GM19025 (cell line): ENCODE data around the gene MKRN2.

ENCODE experiments used
- ATAC-seq: cut with Tn5 transposase; IDR thresholded peaks from one replicate; pipeline ENCODE4 v1.9.1; 2021; ENCODE audit warnings: mild to moderate bottlenecking, low read depth, moderate library complexity; ENCODE audit not compliant: unreplicated experiment

MKRN2 gene

DNA sequence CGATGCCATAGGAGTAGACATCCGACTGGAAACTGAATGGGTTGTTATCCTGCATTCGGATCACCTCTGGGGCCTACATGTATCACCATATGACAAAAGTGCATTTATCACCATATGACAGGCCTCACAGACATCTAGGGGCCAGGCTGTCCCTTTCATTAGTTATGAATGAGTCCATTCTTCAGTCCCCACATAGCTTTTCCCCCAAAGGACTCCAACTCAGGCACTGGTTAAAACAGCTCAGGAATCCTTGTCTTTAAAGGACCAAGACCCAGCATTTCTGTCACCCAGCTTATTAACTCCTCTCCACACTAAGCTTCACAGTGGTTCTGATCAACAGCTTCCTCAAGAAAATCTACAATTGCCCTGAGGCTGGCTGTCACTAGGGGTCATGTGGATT is 28.3 kb downstream of the MKRN2 start:
- ATAC-seq: no peak

DNA sequence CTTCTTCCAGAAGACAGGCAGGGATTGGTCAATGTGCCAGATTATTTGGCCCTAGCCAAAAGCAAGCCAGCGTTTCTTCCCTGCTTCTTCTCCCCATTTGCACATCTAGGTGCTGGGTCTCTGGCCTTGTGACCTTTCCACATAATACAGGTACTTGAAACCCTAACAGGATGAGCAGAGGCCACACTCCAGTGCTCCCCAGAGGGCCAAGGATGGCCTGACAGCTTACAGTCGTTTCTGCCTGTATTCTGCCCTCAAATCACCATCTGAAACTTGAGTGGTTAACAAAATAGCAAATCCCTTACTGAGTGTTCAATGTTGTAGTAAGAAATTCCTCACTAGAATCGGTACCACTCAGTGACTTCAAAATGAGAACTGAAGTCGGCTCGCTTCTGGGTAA is 29.1 kb downstream of the MKRN2 start:
- peak; percentile 69 for ATAC-seq

DNA sequence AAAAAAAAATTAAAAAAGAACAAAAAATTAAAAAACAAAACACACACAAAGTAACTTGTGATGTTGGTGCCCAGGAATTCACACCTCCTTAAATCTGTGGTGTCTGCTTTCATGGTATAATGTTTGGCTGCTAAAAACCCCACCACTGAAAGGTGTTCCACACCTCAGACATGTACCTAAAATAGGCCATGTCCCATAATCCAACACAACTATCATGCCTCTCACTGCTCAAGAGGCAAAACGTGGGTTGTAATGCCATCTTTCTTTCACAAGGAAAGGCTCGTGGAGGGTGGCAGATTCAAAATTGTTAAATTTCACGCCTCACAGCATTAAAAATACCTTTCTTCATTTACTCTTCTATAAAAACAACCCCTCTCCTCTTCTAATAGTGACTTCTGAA is 29.5 kb downstream of the MKRN2 start:
- ATAC-seq: no peak

DNA sequence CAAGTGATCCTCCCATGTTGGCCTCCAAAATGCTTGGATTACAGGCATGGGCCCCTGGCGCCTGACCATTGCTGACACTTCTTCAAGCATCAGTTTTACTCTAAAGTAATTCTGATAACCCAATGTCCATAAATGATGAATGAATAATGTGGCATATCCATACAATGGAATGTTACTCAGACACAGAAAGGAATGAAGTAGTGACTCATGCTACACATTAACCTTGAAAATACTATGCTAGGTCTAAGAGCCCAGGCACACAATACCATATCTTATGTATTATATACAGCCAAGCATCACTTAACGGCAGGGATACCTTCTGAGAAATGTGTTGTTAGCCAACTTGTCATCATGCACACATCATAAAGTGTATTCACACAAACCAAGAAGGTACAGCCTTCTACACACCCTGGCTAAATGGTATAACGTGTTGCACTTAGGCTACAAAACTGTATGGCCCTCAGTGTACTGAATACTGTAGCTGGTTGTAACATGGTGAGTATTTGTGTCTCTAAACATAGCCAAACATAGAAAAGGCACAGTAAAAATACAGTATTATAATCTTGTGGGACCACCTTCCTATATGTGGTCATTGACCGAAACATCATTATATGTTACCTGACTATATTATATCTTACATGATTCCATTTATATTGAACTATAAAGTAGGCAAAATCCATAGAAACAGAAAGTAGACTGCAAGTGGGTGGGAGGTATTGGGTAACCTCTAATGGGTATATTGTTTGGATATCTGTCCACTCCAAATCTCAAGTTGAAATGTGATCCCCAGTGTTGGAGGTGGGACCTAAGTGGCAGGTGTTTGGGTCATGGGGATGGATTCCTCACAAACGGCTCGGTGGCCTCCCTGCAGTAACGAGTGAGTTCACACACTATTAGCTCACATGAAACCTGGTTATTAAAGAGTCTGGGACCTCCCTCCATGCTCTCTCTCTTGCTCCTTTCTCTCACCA is 31.4 kb downstream of the MKRN2 start:
- no peak for ATAC-seq

DNA sequence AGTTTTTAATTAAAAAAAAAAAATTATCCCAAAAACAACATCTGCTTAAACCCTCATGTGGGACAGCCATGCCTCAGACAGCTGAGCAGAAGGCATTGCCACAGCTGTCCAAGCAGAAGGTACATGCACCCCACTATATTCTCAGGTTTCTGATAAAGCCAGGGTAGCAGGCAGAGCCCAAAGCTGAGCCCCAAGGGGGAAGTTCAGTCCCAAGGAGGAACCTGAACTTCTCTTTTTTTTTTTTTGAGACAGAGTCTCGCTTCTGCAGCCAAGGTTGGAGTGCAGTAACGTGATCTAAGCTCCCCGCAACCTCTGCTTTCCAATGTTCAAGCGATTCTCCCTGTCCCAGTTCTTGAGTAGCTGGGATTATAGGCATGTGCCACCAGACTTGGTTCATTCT is 33.2 kb downstream of the MKRN2 start:
- ATAC-seq: no peak

DNA sequence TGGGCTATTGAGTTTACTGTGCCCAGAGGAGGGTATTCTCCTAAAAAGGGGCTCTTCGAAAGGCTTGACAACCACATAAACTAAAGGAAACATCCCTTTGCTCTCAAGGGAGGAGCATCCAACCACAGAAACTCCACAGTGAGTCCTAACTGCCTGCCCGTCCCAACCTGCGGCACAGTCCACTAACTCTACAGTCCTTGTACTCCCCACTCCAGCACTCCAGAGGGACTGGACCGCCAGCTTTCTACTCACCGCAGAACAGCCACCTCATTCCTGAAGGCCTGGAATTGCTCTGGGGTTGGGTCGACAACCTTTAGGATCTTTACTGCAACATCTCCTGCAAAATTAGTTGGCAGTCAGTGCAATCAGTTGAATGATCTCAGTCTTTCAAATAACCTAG is 34.6 kb downstream of the MKRN2 start:
- no peak for ATAC-seq

DNA sequence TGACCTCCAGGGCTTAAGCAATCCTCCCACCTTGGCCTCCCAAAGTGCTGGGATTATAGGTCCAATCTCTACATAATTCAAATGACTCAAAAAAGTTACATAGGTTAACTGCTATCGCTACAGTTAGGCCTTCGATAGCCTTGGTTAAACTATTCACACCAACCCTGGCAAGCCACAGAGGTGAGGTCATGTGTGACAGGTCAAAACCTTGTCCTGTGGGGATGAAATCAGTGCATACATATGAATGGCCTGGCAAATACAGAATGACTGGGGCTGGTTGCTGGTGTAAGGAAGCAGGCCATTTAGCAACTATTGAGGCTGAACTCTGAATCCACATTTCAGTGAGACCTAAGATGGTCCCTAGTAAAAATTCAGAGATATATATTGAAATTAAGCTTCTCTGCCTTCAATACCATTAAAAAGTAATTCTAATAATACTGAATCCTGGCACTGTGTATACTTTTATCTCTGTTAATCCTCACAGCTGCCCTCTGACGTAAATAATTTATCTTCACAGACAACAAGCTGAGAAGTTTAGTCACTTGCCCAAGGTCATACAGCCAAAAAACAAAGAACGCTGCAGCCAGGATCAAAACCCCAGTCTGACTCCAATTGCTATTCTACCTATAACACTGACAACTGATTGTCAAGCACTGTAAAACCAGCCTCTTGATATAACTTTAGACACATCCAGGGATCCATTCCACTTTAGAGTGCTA is 35.3 kb downstream of the MKRN2 start:
- no peak for ATAC-seq

DNA sequence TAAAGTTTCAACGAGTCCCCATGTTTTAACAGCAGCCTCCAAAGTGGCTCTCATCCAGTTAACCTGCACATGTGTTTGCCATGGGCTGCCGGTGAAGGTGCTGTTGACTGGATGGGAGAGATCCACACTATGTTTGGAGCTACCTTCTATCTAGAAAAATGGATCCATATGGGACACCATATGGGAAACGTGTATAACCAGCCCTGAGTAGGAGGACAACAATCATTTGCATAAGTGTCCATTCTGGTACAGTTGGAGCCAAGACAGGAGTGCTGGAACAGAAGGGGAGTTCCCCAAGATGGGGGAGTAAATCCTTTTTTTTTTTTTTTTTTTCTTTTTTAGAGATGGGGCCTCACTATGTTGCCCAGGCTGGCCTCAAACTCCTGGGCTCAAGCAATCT is 36.6 kb downstream of the MKRN2 start:
- no peak for ATAC-seq

DNA sequence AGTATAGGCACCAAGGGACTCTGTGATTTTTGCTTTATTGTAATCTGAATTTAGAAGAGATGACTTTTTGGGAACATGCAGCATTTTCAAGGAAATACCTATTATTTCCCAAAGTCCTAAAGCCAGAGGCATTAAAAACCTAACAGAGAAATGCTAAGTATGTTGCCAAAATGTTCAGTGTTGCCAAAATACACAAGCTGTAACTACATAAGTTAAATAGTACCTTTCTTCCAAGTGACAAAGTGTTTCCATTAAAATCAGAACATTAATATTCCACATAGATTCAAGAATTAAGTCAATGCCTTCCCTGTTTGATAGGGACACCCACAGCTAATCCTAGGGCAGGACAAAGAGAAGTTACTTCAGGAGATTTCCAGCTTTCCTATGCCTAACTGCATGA is 42.0 kb downstream of the MKRN2 start:
- no peak for ATAC-seq

DNA sequence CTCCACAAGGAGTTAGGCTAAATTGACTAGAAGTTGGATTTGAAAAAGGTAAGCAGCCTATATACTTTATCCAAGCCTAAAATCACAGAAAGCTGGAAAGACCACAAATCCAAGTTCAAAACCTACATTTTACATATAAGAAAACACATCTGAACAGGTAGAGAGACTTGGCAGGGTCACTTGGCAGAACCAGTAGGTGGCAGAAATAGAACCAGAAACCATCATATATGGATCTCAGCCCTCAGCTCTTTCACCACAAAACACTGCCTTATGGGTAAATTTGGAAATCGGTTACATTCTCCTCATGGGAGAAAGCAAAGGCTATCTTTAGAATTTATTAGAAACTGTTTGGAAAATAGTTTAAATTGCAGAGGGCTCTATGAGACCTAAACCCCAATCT is 44.2 kb downstream of the MKRN2 start:
- no peak for ATAC-seq

DNA sequence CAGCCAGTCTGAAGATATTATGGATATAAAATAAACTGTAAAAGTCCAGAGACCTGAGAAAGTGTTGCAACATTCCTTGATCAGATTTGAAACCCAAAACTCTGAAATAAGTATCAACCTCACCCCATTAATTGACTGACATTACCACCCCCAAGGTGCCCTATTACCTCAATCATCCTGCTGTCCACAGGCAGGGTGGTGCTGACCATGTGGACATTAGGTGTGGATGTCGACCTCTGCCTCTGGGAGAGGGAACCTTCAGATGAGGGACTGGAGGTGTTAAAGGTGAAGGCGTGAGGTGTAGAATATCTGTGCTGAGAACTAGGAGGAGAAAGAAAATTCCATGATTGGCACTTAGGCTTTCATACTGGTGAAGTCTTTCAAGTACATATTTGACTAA is 47.1 kb downstream of the MKRN2 start:
- no peak for ATAC-seq

DNA sequence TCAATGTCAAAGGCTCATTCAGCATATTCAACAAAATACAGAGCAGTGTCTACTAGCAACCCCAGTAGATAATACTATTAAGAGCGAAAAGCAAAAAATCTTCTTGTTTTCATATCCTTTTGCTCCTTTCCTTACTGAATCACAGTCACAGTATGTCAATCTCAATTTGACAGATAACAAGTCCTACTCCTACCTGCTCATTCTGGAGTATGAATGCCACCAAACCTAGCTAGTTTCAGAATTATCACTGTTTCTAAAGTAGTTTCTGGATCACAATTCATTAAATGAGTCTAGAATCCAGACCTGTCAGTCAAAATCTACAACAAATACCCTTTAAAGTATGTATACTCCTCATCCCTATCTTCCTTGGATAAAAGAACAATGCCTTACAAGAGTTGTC is 51.5 kb downstream of the MKRN2 start:
- ATAC-seq: no peak

DNA sequence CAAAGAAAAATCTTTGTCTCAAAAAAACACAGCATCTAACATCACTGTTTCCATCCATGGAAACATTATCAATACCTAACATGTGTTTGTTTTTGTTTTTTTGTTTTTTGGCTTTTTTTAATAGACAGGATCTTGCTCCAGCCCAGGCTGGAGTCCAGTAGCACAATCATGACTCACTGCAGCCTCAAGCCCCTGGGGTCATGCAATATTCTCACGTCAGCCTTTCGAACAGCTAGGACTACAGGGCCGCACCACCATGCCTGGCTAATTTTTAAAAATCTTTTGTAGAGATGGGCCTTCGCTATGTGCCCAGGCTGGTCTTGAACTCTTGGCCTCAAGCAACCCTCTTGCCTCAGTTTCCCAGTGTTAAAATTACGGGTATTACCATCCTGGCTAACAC is 54.2 kb downstream of the MKRN2 start:
- ATAC-seq: no peak

DNA sequence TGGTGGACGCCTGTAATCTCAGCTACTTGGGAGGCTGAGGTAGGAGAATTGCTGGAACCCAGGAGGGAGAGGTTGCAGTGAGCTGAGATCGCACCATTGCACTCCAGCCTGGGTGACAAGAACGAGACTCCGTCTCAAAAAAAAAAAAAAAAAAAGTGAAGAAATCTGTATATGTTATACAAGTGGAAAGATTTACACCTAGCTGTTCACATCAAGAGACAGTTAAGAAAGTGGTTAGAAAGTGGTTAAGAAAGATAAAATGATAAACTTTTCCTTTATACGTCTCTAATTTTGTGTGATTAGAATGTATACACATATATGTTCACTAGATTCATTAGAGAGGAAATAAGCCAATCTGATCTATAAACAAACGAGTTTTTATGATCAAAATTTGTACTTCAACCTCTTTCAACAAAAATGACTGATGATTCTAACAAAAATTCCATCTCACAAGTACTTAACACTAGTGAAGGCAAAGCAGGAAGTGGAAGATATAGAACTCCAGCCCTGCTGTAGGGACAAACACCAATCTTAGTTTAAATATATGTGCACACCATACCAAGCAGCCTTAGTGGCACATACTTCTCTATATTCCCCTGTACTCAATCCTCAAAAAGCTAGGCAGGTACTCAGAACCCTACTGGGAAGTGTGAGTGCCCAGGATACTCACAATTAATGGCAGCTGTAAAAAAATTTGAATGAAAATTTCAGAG is 55.8 kb downstream of the MKRN2 start:
- ATAC-seq: no peak

DNA sequence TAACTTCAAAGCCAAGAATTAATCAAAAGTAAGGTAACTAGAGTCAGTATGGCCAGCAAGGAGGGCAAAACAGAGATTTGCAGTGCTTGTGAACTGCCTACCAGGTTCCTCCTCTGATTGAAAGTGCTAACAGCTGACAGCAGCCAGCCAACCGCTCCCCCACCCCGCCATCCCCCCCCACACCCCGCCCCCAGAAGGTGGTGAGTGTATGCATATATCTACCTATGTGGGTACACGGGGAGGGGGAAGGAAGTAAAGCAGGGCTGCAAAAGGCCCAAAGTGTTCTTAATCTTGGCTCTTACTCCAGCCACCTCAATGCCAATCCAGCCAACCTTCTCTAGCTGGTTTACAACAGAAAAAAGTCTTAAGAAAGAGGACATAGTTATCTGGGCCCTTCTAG is 56.4 kb downstream of the MKRN2 start:
- ATAC-seq: no peak

DNA sequence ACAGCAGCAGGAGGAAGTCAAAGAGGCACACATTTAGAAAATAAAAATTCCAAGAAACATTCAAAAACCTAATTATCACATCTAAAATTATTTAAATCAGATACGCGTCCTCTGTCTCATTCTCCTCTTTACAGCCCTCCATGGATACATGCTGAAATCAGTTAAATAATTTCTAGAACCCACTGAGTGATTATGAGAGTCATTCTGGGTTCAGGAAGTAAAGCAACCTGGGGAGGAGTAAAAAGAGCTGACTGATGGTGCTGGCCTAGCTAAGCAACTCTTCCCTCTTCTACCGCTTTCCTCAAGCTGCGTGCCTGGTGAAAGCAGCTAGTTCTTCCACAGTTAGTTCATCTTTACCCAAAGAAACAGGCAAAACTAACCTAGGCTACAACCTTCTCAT is 58.4 kb downstream of the MKRN2 start:
- ATAC-seq: no peak

DNA sequence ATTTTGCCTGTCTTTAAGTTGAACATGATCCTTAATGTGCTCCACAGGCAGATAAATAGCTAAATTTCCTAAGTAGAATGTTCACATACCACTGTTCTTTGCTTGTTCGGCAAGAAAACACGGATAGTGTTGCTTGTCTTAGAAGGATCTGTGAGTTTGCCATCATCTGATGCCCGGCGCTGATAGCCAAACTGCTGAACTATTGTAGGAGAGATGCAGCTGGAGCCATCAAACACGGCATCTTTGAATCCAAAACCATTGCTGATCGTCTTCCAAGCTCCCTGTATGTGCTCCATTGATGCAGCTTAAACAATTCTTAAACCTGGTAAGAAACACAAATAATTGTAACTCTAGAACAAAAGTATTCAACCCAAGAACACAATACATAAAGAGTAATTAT is 61.5 kb downstream of the MKRN2 start:
- ATAC-seq: no peak

DNA sequence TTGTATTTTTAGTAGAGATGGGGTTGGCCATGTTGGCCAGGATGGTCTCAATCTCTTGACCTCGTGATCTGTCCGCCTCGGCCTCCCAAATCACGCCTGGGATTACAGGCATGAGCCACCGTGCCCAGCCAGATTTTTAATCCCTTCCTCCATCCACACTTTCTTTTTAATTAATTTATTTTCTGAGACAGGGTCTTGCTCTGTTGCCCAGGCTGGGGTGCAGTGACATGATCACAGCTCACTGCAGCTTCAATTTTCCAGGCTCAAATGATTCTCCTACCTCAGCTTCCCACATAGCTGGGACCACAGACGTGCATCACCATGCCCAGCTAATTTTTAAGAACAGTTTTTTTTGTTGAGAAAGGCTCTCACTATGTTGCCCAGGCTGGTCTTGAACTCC is 63.4 kb downstream of the MKRN2 start:
- ATAC-seq: no peak

DNA sequence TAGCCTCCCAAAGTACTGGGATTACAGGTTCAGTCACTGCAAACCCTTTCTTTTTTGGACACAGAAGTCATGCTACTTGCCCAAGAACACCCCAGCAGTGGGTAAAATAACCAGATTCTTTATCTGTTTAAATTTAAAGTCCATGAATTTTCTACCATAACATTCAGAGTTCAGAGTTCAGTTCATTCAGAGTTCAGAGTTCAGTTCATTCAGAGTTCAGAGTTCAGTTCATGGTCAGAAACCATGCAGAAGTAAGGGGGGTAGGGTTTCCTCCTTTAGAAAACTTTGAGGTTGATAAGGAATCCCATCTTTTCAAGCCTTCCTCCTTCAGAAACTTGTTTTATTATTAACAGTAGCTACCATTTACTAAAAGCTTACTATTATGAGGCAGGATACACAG is 63.8 kb downstream of the MKRN2 start:
- ATAC-seq: no peak

DNA sequence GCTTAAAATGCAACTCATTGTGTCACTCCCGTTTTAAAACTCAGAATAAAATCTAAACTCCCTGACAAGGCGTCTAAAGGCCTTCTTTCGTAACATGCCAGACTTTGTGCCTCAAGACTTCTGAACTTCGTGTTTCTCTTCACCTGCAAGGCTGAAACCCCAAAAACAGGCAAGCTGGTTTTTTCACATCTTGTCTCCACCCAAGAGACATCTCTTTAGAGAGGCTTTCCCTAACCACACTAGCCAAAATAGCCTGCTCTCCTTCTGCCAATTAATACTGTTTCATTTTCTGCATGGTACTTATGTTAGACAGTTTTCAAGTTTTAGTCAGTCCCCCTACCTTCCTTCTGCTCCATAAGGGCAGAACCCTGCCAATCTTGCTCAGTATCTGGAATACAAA is 65.4 kb downstream of the MKRN2 start:
- no peak for ATAC-seq

DNA sequence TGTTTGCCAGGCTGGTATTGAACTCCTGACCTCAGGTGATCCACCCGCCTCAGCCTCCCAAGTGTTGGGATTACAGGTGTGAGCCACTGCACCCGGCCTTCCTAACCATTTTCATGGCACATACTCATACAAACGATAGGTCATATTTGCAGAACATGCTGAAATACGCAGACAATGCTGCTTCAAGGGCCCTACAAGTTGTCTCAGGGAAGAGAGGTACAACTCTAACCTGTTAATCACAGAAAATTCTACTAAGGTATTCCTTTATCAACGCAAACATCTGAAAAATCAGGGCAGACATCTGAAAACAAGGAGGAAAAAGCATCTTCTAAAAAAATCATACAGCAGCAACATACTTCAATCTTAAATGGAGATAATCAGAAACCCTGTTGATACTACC is 67.2 kb downstream of the MKRN2 start:
- no peak for ATAC-seq
